ENCODE data around the gene ABCA13. TPM values are rescaled to one million over a fixed set of nuclear protein-coding genes. Genes with fewer than 3 reads are reported as not detected.

Gene ABCA13
- total RNA-seq, 3 donors from 2014 or later: 0.08 TPM; not detected in 1

GRCh38 chr7:48161407-48162125, 9.7 kb upstream of the ABCA13 start:
- H3K9me3 Mint-ChIP-seq: no peaks in the 10 kb centered on the region
- DNase-seq (no peak), ATAC-seq (no peak)
- no peaks in the 10 kb centered on the region for H3K4me1 Mint-ChIP-seq (ENCODE audit: low read depth)
- no peak overlapping the region for H3K4me3 Mint-ChIP-seq
- H3K36me3 Mint-ChIP-seq (ENCODE audit: insufficient read depth): no peaks in the 10 kb centered on the region
- peaks cover 29% of the 10 kb centered on the region for H3K27me3 Mint-ChIP-seq (ENCODE audit: low read depth)

DNA sequence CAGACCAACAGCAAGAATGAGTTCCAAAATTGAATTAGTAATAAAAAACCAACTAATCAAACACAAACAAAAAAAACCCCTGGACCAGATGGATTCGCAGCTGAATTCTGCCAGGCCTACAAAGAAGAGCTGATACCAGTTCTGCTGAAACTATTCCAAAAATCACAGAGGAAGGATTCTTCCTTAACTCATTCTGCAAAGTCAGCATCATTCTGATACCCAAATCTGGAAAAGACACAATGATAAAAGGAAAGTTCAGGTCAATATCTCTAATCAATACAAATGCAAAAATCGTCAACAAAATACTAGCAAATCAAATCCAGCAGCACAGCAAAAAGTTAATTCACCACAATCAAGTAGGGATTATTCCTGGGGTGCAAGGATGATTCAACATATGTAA, 6.1 kb upstream of the ABCA13 start:
- Mint-ChIP-seq H3K4me3 (no peak overlapping the region), H3K4me1 (ENCODE audit: low read depth) (no peaks in the 10 kb centered on the region), H3K9me3 (peaks cover 5% of the 10 kb centered on the region), H3K36me3 (ENCODE audit: insufficient read depth) (no peaks in the 10 kb centered on the region), H3K27me3 (ENCODE audit: low read depth) (peaks cover 22% of the 10 kb centered on the region)
- ATAC-seq (no peak), DNase-seq (no peak)

- Mint-ChIP-seq H3K4me1 (ENCODE audit: low read depth) (no peaks in the 10 kb centered on the region), H3K9me3 (peaks cover 5% of the 10 kb centered on the region), H3K4me3 (no peak overlapping the region), H3K27me3 (ENCODE audit: low read depth) (peaks cover 15% of the 10 kb centered on the region), H3K36me3 (ENCODE audit: insufficient read depth) (no peaks in the 10 kb centered on the region)
- DNase-seq: no peak
- no peak for ATAC-seq
Observed at GRCh38 chr7:48168159-48168558, 3.1 kb upstream of the ABCA13 start.

- ATAC-seq: no peak
- Mint-ChIP-seq H3K9me3 (peaks cover 5% of the 10 kb centered on the region), H3K4me3 (no peak overlapping the region), H3K27me3 (ENCODE audit: low read depth) (peaks cover 15% of the 10 kb centered on the region), H3K36me3 (ENCODE audit: insufficient read depth) (no peaks in the 10 kb centered on the region), H3K4me1 (ENCODE audit: low read depth) (no peaks in the 10 kb centered on the region)
- no peak for DNase-seq
Observed at GRCh38 chr7:48170506-48170905, 752 bp upstream of the ABCA13 start.

- ATAC-seq (no peak), DNase-seq (no peak)
- no peaks in the 10 kb centered on the region for H3K9me3 Mint-ChIP-seq
- no peaks in the 10 kb centered on the region for H3K36me3 Mint-ChIP-seq (ENCODE audit: insufficient read depth)
- H3K4me3 Mint-ChIP-seq: no peak overlapping the region
- H3K4me1 Mint-ChIP-seq (ENCODE audit: low read depth): no peaks in the 10 kb centered on the region
- peaks cover 14% of the 10 kb centered on the region for H3K27me3 Mint-ChIP-seq (ENCODE audit: low read depth)
Observed at GRCh38 chr7:48173313-48173712, 2.1 kb downstream of the ABCA13 start.

GRCh38 chr7:48173756-48174382, 2.6 kb downstream of the ABCA13 start:
- Mint-ChIP-seq H3K36me3 (ENCODE audit: insufficient read depth) (no peaks in the 10 kb centered on the region), H3K4me3 (no peak overlapping the region), H3K9me3 (no peaks in the 10 kb centered on the region), H3K4me1 (ENCODE audit: low read depth) (no peaks in the 10 kb centered on the region), H3K27me3 (ENCODE audit: low read depth) (peaks cover 12% of the 10 kb centered on the region)
- no peak for ATAC-seq
- DNase-seq: no peak

DNA sequence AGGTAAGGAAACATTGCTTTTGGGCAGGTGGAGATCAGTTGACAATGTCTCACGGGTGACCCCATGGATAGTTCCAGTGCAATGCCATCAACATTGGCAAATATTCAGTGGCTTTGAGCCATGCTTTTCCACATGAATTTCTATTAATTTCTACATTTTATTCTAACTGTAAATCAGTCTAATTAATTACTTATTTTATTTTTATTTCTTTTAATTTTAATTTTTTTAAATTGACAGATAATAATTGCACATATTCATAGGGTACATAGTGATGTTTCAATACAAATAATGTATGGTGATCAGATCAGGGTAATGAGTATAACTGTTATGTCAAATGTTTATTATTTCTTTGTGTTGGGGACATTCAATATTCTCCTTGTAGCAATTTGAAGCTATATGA, 3.8 kb downstream of the ABCA13 start:
- DNase-seq (no peak), ATAC-seq (no peak)
- no peaks in the 10 kb centered on the region for H3K9me3 Mint-ChIP-seq
- no peaks in the 10 kb centered on the region for H3K36me3 Mint-ChIP-seq (ENCODE audit: insufficient read depth)
- H3K4me3 Mint-ChIP-seq: no peak overlapping the region
- H3K27me3 Mint-ChIP-seq (ENCODE audit: low read depth): peaks cover 13% of the 10 kb centered on the region
- no peaks in the 10 kb centered on the region for H3K4me1 Mint-ChIP-seq (ENCODE audit: low read depth)

- no peak for DNase-seq
- H3K4me3 Mint-ChIP-seq: no peak overlapping the region
- H3K36me3 Mint-ChIP-seq (ENCODE audit: insufficient read depth): no peaks in the 10 kb centered on the region
- ATAC-seq: no peak
- H3K27me3 Mint-ChIP-seq (ENCODE audit: low read depth): peaks cover 9% of the 10 kb centered on the region
- H3K4me1 Mint-ChIP-seq (ENCODE audit: low read depth): no peaks in the 10 kb centered on the region
- no peaks in the 10 kb centered on the region for H3K9me3 Mint-ChIP-seq
Observed at GRCh38 chr7:48176356-48176893, 5.2 kb downstream of the ABCA13 start.

DNA sequence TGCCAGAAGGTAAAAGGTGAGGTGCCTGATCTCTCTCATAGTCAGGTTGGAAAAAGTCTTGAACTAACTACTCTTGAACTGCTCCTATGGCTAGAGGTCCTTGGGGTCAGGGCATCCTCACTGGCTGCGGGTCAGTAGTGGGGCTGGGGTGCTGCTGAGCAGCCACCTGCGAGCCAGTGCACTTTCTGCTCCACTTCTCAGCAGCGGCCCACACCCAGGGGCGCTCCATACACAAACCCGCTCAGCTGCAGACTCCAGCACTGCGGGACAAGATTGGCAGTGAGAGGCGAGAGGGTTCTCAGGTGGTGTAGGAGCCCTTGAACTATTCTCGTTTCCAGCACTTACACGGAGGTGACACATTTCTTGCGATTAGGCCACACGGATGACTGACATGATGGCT, 6.0 kb downstream of the ABCA13 start:
- no peak for DNase-seq
- H3K4me3 Mint-ChIP-seq: no peak overlapping the region
- peaks cover 9% of the 10 kb centered on the region for H3K27me3 Mint-ChIP-seq (ENCODE audit: low read depth)
- no peaks in the 10 kb centered on the region for H3K36me3 Mint-ChIP-seq (ENCODE audit: insufficient read depth)
- ATAC-seq: no peak
- H3K9me3 Mint-ChIP-seq: no peaks in the 10 kb centered on the region
- no peaks in the 10 kb centered on the region for H3K4me1 Mint-ChIP-seq (ENCODE audit: low read depth)

GRCh38 chr7:48179496-48180030, 8.3 kb downstream of the ABCA13 start:
- DNase-seq (no peak), ATAC-seq (no peak)
- H3K9me3 Mint-ChIP-seq: no peaks in the 10 kb centered on the region
- no peaks in the 10 kb centered on the region for H3K36me3 Mint-ChIP-seq (ENCODE audit: insufficient read depth)
- peaks cover 9% of the 10 kb centered on the region for H3K27me3 Mint-ChIP-seq (ENCODE audit: low read depth)
- H3K4me1 Mint-ChIP-seq (ENCODE audit: low read depth): peaks cover 3% of the 10 kb centered on the region
- H3K4me3 Mint-ChIP-seq: no peak overlapping the region

- no peak for DNase-seq
- no peak for ATAC-seq
- no peak overlapping the region for H3K4me3 Mint-ChIP-seq
- no peaks in the 10 kb centered on the region for H3K9me3 Mint-ChIP-seq
- peaks cover 3% of the 10 kb centered on the region for H3K4me1 Mint-ChIP-seq (ENCODE audit: low read depth)
- no peaks in the 10 kb centered on the region for H3K36me3 Mint-ChIP-seq (ENCODE audit: insufficient read depth)
- peaks cover 5% of the 10 kb centered on the region for H3K27me3 Mint-ChIP-seq (ENCODE audit: low read depth)
Observed at GRCh38 chr7:48180981-48181380, 9.7 kb downstream of the ABCA13 start.

DNA sequence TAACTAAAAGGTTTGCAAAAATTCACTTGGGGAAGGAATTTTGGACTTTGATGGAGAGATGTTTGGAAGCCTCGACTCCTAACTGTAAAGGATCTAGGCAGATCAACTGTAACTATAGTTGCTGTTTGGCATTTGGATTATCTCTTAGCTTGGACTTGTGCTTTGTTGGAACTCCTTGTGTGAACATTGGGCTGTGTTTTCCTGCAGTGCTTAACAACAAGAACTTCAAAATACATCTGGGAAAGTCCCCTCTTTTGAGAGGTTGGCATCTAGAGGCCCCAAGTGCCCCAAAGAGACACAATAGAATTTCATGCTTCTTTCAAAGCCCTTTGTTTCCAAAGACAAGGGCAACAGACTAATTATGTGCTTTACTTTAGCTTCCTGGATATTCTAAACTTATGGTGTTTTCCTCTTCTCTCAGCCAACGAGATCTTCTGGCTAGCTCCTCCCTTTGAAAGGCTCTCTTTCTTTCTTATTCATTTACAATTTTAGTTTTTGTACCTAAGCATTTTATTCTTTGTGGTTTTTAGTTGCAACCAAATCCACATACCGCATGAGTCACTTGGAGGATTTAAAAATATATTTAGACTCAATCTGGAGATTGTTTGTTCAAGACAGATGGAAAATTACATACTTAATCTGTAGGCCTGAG, 11.6 kb downstream of the ABCA13 start:
- Mint-ChIP-seq H3K4me1 (ENCODE audit: low read depth) (peaks cover 3% of the 10 kb centered on the region), H3K27me3 (ENCODE audit: low read depth) (peaks cover 3% of the 10 kb centered on the region), H3K4me3 (no peak overlapping the region), H3K9me3 (peaks cover 3% of the 10 kb centered on the region), H3K36me3 (ENCODE audit: insufficient read depth) (no peaks in the 10 kb centered on the region)
- no peak for ATAC-seq
- no peak for DNase-seq

DNA sequence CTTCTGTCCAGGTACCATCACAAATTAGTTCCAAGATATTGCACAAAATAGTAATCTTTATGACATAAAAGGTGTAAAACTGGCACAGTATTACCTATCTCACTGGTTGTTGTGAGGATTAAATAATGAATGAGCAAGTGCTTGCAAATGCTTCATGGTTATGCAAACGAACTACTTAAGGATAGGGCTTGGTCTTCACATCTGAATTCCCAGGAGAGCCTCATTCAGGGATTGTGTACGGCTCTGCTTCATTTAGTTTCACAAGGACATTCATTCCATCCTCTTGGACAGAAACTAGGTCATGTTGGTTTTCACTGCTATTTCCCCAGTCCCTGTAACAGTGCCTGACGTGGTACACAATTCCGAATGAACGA, 12.1 kb downstream of the ABCA13 start:
- Mint-ChIP-seq H3K9me3 (peaks cover 4% of the 10 kb centered on the region), H3K36me3 (ENCODE audit: insufficient read depth) (no peaks in the 10 kb centered on the region), H3K4me1 (ENCODE audit: low read depth) (peaks cover 3% of the 10 kb centered on the region), H3K27me3 (ENCODE audit: low read depth) (peaks cover 6% of the 10 kb centered on the region), H3K4me3 (no peak overlapping the region)
- ATAC-seq: no peak
- DNase-seq: no peak

- no peak for DNase-seq
- peaks cover 4% of the 10 kb centered on the region for H3K9me3 Mint-ChIP-seq
- H3K36me3 Mint-ChIP-seq (ENCODE audit: insufficient read depth): no peaks in the 10 kb centered on the region
- no peak overlapping the region for H3K4me3 Mint-ChIP-seq
- no peak for ATAC-seq
- H3K4me1 Mint-ChIP-seq (ENCODE audit: low read depth): peaks cover 3% of the 10 kb centered on the region
- H3K27me3 Mint-ChIP-seq (ENCODE audit: low read depth): peaks cover 12% of the 10 kb centered on the region
Observed at GRCh38 chr7:48183965-48184364, 12.7 kb downstream of the ABCA13 start.
